Gastroesophageal sphincter (tissue), 3 donors: ENCODE results near the gene TIGAR.

Source experiments
- CTCF ChIP-seq, 4 experiments: fragments of 200-600 bp in 2 of 4; fragments of 450-650 bp in 2 of 4; sonication (generic) in 1 of 4; IDR thresholded peaks; one replicate each; pipeline ENCODE4 v1.5.1; 2017 to 2019; ENCODE audit warnings: antibody characterized with exemption in 4 of 4, mild to moderate bottlenecking in 2 of 4, moderate library complexity in 2 of 4
- POLR2A ChIP-seq, 2 donors: fragments of 450-650 bp; IDR thresholded peaks; one replicate each; pipeline ENCODE4 v1.6.1; 2017; ENCODE audit warnings: antibody characterized with exemption in 2 of 2, mild to moderate bottlenecking in 2 of 2, moderate library complexity in 1 of 2
- POLR2AphosphoS5 ChIP-seq: sonication (generic); formaldehyde crosslinking; IDR thresholded peaks from one replicate; pipeline ENCODE4 v1.6.1; 2017; ENCODE audit warnings: antibody characterized with exemption

DNA sequence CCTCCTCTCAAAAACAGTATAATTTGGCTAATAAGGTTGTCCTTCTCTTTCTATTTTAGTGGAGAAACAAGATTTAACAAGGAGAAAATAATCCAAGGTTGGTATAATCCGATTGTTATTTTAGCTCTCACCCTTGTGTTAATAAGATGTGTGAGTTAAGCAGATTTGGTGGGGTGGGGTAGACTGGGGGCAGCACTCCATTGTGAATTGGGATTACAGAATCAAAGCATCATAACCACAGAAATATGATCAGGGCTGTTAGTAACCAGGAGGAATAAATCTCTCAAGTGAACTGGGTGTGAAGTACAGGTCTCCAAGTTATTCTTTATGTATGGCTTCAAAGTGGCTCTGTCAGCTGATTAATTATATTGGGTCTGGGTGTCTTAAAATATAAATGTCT is 10.2 kb downstream of the TIGAR start:
- TF ChIP-seq CTCF (IDR thresholded peaks at IDR 0.05) (no peak), POLR2A (IDR thresholded peaks at IDR 0.05) (no peak), POLR2AphosphoS5 (no peak)
